Measurements from ENCODE around the gene CCL18.
"Not testable (repeated sequence)": the region's sequence is repeated elsewhere in the genome, so short reads cannot be mapped to it uniquely, and the experiment has no call there.

CCL18 gene, protein sequence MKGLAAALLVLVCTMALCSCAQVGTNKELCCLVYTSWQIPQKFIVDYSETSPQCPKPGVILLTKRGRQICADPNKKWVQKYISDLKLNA

DNA sequence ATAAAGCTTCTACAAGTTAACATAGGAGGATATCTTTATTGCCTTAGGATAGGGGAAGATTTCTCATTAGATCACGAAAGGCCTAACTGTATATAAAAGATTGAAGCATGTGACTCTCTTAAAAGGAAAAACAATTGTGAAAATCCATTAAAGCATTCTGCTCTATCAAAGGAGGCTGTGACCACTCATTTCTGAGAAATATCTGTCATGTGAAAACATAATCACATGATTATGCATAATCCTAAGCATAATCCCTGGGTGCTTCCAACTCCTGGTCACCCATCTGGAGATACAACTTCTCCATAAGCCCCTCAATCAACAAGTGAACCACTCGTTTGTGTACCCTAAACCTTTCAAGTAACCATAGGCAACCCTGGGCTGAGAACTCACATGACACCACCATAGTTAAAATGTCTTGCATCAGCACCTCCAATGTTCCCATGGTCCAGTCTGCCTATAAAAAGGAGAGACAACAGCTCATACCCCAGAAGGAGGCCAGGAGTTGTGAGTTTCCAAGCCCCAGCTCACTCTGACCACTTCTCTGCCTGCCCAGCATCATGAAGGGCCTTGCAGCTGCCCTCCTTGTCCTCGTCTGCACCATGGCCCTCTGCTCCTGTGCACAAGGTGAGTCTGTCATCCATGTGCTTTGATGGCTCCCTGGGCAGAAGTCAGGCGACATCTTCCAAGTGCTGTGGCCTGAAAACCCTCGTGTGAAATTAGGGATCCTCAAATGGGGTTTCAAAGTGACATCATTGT lies at the start of gene CCL18:
Gene CCL18 (plus strand): TSS at position 487 of the 756 bp plus-strand sequence. CDS start 71 bp downstream, at position 558.
- no peak for DNase-seq

DNA sequence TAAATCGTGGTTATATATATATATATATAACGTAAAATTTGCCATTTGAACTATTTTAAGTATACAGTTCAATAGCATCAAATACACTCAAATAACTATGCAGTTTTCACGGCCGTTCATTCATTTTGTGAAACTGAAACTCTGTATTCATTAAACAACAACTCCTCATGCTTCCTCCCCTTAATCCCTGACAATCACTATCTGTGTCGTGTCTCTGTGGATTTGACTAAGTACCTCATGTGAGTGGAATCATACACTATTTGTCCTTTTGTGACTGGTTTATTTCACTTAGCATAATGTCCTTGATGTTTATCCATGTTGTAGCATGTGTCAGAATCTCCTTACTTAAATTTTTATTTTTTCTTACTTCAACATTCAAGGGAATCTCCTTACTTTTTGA lies 49.1 kb upstream of the CCL18 start:
- no peak for DNase-seq

DNA sequence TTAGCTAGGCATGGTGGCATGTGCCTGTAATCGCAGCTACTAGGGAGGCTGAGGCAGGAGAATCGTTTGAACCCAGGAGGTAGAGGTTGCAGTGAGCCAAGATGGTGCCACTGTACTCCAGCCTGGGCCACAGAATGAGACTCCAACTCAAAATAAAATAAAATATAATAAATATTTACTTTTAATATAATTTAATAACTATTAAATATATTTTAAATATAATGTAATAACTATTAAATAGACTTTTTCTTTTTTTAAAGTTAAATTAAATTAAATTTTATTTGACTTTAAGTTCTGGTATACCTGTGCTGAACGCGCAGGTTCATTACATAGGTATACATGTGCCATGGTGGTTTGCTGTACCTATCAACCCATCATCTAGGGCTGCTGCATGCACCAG lies 48.2 kb upstream of the CCL18 start:
- not testable (repeated sequence) for DNase-seq

DNA sequence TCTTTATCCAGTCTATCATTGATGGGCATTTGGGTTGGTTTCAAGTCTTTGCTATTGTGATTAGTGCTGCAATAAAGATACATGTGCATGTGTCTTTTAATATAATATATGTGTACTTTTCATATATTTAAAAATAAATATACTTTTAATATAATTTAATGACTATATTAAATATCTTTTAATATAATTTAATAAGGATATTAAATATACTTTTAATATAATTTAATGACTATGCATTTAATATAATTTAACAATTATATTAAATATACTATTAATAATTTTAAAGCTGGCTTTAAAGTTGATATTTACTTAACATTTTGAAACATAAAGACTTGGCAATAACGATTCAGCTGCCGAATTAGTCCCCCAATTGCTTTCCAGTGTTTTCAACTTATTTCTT lies 47.5 kb upstream of the CCL18 start:
- DNase-seq, result no peak

DNA sequence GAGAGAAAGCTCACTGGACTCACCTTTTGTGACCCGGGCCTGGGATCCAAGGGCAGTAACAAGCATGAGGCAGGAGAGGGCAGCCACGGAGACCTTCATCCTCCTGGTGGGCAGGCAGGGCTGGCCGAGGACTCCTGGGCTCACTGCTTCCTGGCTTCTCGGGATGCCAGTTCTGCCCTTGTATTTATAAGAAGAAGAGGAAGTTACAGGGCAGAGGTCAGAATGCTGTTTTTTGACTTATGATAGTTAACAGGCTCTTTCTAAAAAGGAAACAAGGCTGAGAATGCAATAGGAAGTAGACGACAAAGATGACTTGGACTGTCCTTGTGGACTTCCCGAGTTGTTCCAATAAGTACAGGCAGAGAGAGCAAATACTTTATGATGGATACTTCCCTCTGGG lies 46.3 kb upstream of the CCL18 start, which contains the start of gene CCL23:
Gene CCL23 (minus strand): TSS at position 174 of the 400 bp plus-strand sequence. CDS start 75 bp downstream, at position 99.
- no peak for DNase-seq

DNA sequence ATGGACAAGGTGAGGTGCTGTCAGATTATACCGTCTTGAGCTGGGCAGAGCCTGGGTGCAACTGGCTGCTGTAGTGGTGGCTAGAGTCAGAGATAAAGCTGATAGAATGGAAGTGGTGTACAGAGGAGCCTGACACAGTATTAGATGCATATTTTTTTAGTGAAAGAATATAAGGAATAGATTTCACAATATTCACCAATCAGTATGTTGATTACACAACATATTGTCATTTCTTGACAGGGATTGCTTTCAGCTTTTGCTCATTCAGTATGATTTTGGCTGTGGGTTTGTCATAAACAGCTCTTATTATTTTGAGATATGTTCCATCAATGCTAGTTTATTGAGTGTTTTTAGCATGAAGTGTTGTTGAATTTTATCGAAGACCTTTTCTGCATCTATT lies 44.6 kb upstream of the CCL18 start:
- no peak for DNase-seq

DNA sequence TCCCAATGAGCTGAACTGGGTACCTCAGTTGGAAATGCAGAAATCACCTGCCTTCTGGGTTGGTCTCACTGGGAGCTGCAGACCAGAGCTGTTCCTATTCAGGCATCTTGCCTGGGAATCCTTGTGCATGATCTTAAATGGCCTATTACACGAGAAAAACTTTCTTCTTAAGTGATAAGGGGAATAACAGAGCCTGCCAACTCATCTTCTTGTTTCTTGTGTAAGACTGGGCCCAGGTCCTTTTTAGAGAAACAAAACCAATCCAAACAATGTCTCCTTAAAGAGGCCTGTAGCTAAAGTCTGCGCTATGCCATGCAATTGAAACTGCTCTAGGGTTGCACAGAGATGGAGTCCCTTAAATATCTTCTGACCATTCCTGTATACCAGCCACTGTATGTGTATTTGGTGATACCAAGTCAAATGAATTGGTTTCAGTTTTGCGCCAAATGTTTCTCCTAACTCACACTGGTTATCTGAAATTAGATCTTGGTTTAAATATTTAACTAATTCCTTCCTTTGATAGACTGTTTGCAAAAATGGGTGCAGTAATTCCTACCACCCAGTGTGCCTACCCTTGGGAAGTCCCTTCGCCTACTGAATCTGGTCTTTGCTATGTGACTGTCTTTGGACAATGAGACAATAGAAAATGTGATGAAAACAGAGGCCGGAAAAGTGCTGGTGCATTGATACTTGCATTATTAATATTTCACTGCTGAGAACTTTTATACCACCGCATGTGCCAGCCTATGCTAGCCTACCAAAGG lies 39.8 kb upstream of the CCL18 start:
- no peak for DNase-seq

DNA sequence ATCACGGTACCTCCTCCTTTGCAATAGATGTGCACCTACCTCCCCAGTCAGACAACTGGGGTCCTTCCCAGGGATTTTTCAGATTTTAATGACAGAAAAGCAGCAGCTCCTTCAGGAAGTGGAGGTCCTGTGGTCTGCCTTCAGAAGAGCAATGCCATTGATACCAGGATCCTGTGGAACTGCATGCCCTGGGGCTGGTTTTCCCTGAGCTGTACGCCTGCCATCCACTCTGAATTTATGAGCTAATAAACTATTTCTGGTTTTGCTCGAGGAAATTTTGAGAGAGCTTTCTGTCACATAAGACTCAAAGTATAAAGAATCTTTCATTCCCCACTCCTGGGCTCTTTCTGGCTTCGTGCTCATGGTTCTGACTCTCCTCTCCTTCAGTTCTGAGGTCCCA lies 36.3 kb upstream of the CCL18 start:
- no peak for DNase-seq

DNA sequence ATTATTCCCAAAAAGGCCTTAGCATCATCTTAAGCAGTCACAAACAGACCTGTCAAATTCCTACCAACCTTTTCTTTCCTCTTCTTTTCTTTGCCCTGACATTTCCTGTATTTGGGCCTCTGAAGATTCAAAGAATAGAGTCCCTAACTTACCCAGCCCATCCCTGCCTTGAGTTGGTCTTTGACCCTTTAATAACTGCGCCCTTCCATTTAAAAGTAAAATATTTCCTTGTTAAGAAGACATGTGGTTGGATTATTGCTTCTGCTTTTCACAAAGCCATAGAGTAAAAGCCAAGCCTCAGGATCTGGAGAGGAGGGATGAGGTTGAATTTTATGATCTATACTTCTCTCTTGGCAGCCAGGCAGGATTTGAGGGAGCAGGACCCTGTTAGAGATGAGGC lies 33.1 kb upstream of the CCL18 start:
- DNase-seq, result no peak

DNA sequence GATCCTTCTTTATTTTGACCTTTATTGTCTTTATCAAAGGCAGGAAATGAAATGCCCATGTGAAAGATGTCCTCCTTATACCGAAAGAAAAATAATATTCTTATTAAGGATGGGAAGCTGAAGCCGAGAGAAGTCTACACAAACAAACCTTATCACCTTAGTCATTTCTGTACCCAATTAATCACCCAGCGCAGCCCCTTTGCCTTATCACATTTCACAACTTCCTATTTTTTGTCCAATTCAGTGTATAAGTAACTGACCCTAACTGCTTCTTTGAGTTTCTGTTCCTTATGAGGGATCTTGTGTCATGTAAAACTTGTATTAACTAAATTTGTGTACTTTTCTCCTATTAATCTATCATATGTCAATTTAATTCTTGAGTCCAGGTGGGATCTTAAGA lies 29.9 kb upstream of the CCL18 start:
- no peak for DNase-seq

DNA sequence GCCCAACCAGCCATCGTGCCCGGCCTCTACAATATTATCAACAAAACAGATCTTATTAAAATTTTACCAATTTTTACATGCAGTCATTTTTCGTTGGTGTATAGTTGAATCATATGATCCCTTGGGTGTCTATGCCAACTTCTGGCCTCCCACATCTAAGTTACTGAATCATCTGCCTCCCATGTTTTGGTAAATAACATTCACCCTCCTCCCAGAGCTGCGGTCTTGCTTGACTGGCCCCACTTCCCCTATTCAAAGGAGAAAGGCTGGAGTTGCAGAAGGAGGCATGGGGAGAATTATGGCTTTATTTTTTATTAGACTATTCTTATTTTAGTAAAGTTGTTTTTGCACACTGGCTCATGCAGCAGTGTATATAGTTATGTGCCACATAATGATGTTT lies 27.8 kb upstream of the CCL18 start:
- DNase-seq, result no peak

DNA sequence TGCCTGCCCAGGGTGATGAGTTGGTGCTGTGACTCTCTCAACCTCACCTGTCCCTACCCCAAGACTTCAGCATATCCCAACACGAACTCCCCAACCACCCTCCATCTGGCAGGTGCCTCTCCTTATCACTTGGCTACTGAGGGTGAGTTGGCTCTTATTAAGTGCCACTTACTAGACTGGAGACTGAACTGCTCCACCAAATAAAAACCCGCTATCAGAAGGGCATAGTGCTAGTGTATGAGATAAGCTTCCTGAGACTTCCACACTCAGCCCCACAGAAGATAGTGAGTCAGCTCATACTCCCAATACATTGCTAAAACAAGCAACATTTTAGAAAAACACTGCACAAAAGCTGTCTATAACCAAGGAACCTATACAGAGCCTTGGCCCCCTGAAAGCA lies 16.0 kb upstream of the CCL18 start:
- no peak for DNase-seq

DNA sequence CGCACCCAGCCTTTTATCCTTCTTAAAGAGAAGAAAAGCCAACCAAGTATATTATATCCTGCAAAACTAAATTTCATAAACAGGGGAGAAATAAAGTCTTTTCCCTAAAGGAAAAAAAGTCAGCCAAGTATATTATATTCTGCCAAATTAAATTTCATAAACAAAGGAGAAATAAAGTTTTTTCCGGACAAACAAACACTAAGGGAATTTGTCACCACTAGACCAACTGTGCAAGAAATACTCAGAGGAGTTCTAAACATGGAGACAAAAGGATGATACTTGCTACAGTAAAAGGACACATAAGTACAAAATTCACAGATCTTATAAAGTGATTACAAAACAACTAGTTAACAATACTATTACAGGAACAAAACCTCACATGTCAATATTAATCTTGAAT lies 14.4 kb upstream of the CCL18 start:
- DNase-seq, result no peak

DNA sequence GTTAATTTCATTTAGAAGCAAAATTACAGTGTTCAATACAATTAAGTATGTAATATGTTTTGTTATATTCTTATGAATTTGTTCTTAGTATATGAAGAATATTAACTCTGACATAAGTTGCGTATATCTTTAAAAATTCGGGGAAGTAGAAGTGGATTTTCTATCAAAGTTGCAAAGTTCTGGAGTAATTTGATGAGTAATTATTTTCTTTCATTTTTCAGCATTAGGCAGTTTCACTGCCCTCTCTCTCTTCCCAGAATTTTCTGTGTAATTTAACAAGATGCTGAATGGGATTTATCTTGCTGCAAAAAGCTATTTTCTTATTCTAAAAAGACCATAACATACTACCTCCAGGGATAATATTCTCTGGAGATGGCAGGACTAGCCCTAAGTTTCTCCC lies 8.9 kb upstream of the CCL18 start:
- no peak for DNase-seq

DNA sequence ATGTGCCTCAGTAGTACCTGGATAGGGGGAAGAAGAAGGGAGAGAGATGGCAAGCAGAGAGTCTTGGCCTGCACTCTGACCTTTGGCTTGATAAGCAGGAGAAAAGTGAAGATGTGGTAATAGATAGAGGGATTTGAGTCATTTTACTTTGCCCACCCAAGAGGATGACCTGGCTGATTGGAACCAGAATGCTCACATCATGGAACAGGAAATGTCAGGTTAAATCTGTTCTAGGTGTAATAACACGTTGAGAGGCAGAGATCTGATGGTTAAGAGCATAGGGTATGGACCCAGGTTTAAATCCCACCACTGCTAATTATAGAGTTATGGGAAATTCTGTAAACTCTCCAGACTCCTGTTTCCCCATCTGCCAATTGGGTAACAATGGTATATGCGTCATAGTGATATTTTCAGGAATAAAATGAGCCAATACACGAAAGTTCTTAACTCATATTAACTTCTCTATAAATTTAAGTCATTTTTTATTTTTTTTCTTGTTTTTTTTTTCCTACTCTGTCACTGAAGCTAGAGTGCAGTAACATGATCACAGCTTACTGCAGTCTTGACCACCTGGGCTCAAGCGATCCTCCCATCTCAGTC lies 8.1 kb upstream of the CCL18 start:
- DNase-seq, result no peak

DNA sequence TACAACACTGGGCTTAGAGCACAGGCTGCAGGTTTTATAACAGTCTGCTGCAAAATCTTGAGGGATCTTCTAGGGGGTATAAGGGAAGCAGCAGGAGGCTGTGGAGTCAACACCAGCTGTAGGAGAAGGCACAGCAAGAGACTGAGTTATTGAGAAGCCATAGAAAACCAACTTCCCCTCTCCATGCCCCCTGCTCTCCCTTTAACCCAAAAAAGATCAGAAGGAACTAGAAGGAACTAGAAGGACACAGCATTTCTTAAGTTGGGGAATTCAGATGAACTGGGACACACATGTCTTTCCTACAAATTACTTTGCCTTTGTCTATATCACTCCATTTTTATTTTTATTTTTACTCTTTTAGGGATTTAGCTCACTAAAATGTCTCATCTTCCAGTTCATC lies 6.2 kb upstream of the CCL18 start:
- DNase-seq, result no peak

DNA sequence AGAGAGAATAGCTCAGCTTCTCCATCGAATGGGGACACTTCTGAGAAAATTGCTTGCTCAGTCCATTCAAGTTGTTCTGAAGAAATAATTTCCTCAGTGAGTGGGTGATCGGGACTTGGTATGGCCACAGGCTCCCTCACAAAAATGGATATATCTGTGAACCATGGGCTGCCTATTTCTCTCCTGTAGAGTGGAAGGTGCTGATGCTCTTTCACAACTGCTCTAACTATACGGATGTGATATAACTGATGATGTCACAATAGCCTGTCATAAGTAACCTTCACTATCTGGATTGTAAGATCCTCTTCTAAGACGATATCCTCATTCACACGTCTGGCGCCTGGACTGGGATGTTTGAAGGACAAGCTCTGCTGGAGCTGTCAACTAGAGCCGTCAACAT lies 4.7 kb upstream of the CCL18 start:
- no peak for DNase-seq

DNA sequence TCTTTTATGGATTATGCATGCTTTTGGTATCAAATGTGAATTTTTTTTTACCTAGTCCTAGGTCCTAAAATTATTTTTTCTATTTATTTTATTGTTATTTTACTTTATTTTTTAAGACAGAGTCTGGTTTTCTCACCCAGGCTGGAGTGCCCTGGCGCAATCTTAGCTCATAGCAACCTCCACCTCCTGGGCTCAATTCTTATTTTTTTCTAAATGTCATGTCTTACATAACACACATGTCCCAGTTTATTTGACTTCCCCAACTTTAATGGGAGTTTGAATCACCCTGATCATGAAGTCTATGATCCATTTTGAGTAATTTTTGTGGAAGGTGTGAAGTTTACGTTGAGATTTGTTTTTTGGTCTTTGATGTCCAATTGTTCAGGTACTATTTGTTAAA lies 3.3 kb upstream of the CCL18 start:
- no peak for DNase-seq

DNA sequence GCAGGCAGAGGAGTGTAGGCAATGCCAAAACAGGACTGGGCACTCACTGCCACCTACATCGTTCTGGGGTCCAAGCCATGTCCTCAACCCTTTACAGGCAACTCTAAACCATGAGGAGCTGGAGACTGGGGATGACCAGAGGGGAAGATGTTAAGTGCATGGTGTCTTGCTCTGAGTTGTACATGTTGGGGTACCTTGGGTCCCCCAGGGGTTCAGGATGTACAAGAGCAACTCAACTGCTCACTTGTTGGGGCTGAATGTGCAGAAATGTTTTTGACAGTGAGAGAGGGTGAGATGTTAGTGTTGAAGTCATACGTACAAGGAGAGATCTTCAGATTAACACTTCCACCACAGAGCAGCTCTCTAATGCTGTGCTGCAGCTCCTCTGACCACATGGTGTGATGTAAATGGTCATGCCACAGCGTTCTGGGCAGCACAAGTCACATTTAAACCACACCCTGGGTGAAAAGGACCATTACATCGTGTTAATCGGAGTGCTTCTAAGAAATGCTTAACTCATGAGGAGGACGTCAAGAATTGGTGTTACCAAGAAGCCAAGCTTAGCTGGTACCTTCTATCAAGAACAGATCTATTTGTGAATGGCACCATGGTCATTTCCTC lies 2.4 kb downstream of the CCL18 start:
- DNase-seq, result no peak

DNA sequence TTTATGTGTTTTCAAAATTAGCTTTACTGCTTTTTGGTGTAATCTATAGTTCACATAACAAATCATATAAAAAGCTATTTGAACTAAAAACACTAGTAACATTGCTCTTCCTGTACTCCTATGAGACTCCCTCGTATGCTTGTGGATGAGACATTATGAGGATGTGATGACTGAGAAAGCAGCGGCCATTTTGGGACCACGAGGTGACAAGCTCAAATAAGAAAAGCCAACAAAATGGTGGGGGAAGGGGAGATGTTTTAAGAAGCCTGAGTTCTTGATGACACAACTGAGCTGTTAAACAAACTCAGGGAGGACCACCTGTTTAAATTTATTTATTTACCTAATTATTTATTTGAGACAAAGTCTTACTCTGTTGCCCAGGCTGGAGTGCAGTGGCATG lies 4.5 kb downstream of the CCL18 start:
- no peak for DNase-seq

DNA sequence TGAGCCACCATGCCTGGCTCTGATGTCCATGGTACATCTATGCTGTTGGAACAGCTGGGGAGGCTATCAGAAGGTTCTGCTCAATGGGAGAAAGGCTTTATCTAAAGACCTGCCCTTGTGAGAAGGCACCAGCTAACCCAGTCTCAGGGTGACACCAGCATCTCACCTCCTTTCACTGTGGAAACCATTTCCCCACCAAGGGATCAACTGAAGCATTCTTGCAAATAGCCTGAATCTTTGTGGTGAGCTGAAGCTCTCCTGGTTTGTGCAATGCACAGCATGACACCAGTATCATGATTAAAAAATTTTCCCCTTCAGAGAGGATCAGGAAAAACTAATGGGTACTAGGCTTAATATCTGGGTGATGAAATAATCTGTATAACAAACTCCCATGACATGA lies 5.1 kb downstream of the CCL18 start:
- DNase-seq, result no peak

DNA sequence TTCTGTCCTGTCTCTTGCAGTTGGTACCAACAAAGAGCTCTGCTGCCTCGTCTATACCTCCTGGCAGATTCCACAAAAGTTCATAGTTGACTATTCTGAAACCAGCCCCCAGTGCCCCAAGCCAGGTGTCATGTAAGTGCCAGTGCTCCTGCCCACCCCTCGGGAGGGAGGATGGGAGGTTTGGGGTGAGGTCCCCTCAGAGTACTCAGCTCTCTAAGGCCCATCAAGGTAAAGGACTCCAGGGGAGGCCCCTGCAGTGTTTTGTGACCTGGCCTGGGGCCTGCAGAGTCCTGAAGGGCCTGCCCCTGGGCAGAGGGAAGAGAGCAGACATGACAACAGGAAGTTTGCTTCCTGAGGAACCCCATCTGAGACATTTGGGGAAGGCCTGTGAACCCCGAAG lies 6.4 kb downstream of the CCL18 start:
- no peak for DNase-seq

DNA sequence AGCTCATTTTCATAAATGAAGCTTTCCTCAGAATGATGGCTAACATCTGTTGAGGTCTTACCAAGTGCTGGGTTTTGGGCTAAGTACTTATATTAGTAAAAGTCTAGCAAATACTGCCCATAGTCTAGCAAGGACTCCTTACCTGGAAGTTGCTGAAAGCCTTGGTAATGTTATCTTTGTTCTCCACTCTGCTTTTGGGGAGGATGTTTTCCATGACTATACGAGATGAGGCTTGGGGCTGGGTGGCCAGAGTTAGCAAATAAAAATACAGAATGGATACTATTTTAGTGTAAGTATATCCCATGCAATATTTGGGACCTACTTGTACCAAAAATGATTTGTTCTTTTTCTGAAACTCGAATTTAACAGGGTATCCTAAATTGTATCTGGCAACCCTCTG lies 7.7 kb downstream of the CCL18 start:
- DNase-seq, result no peak
